ENCODE results near the gene ACSF3. TPM values are rescaled to one million over a fixed set of nuclear protein-coding genes. Genes with fewer than 3 reads are reported as not detected.

ACSF3 gene
- total and polyA plus RNA-seq, 4 donors: 15.3 to 27.3 (median 18.8) TPM

DNA sequence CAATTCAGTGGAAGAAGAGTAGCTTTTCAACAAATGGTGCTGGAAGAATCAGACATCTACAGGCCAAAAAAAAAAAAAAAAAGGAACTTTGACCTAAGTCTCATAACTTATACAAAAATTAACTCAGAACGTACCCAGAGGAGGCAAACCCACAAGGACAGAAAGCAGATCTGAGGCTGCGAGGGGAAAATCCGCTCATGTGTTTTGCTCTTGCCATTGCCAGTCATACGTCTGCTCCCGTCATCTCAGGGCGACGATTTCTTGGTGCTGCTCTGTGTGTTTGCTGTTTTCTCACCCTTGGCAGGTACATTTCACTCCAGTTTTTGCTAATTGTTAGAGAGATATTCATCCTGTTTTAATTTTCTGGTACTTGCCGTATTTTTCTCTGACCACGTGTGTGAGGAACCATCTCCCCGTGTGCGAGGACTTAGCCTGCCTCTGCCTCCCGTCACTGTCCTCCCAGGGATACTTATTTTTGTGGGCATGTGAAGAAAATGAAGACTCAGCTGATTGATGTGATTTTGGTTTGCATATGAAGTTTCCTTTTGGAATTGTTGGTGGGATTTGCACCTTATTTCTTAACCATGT is 33.4 kb upstream of the ACSF3 start (continued):
- TF ChIP-seq RXRA (IDR thresholded peaks at IDR 0.05): no peak
- no peak for TF ChIP-seq FOXA1 (IDR thresholded peaks at IDR 0.05)
- TF ChIP-seq CTCF (IDR thresholded peaks at IDR 0.05; ENCODE audit: low read depth, low read length, missing input control): no peak

DNA sequence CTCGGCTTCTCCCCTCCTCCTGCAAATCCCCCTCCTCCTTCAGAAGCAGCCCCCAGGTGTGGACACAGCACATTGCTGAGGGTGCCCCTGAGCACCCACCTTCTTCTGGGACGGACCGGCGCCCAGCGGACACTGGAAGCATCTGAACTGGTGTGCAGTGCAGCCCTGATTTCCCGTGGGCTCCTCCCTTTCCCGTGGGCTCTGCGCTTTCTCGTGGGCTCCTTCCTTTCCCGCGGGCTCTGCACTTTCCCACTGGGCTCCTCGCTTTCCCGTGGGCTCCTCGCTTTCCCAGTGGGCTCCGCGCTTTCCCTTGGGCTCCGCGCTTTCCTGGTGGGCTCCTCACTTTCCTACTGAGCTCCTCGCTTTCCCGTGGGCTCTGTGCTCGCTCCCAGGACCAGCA is 32.6 kb upstream of the ACSF3 start:
- Histone ChIP-seq H3K9ac (ENCODE audit: low read depth in 1 of 2, low read length in 2 of 2) (no peak overlapping the region), H3K27me3 (ENCODE audit: control insufficient read depth in 4 of 4, insufficient read depth in 4 of 4, low read length in 3 of 4) (no peaks in the 10 kb centered on the region), H3K9me3 (ENCODE audit: control insufficient read depth in 4 of 4, low read length in 3 of 4) (peaks cover 0 to 3% (median 0%) of the 10 kb centered on the region in 4 donors), H3K27ac (ENCODE audit: low read depth in 1 of 2, low read length in 2 of 2) (no peak overlapping the region), H3K4me1 (ENCODE audit: control insufficient read depth in 4 of 4, insufficient read depth in 4 of 4, low read length in 3 of 4) (no peaks in the 10 kb centered on the region), H3K4me3 (ENCODE audit: low read depth in 1 of 3, low read length in 3 of 3) (no peak overlapping the region), H3K36me3 (ENCODE audit: control insufficient read depth in 4 of 4, insufficient read depth in 3 of 4, low read depth in 1 of 4, low read length in 3 of 4) (no peaks in the 10 kb centered on the region)
- 82% methylated on average over 21 of the region's 21 CpGs for WGBS
- TF ChIP-seq, protein P1, sequence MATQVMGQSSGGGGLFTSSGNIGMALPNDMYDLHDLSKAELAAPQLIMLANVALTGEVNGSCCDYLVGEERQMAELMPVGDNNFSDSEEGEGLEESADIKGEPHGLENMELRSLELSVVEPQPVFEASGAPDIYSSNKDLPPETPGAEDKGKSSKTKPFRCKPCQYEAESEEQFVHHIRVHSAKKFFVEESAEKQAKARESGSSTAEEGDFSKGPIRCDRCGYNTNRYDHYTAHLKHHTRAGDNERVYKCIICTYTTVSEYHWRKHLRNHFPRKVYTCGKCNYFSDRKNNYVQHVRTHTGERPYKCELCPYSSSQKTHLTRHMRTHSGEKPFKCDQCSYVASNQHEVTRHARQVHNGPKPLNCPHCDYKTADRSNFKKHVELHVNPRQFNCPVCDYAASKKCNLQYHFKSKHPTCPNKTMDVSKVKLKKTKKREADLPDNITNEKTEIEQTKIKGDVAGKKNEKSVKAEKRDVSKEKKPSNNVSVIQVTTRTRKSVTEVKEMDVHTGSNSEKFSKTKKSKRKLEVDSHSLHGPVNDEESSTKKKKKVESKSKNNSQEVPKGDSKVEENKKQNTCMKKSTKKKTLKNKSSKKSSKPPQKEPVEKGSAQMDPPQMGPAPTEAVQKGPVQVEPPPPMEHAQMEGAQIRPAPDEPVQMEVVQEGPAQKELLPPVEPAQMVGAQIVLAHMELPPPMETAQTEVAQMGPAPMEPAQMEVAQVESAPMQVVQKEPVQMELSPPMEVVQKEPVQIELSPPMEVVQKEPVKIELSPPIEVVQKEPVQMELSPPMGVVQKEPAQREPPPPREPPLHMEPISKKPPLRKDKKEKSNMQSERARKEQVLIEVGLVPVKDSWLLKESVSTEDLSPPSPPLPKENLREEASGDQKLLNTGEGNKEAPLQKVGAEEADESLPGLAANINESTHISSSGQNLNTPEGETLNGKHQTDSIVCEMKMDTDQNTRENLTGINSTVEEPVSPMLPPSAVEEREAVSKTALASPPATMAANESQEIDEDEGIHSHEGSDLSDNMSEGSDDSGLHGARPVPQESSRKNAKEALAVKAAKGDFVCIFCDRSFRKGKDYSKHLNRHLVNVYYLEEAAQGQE (IDR thresholded peaks at IDR 0.05): no peak
- TF ChIP-seq YY1 (IDR thresholded peaks at IDR 0.05): no peak
- TF ChIP-seq FOXA2 (IDR thresholded peaks at IDR 0.05): no peak
- no peak for TF ChIP-seq TAF1 (conservative IDR thresholded peaks at IDR 0.05)
- TF ChIP-seq CTCF (IDR thresholded peaks at IDR 0.05; ENCODE audit: low read depth, low read length, missing input control): no peak
- no peak for TF ChIP-seq RAD21 (IDR thresholded peaks at IDR 0.05)
- DNase-seq (ENCODE audit: low spot score): no peak

- Histone ChIP-seq H3K27ac (ENCODE audit: low read depth in 1 of 2, low read length in 2 of 2) (no peak overlapping the region), H3K36me3 (ENCODE audit: control insufficient read depth in 4 of 4, insufficient read depth in 3 of 4, low read depth in 1 of 4, low read length in 3 of 4) (no peaks in the 10 kb centered on the region), H3K27me3 (ENCODE audit: control insufficient read depth in 4 of 4, insufficient read depth in 4 of 4, low read length in 3 of 4) (peaks cover 0 to 2% (median 0%) of the 10 kb centered on the region in 4 donors), H3K4me1 (ENCODE audit: control insufficient read depth in 4 of 4, insufficient read depth in 4 of 4, low read length in 3 of 4) (no peaks in the 10 kb centered on the region), H3K4me3 (ENCODE audit: low read depth in 1 of 3, low read length in 3 of 3) (no peak overlapping the region), H3K9me3 (ENCODE audit: control insufficient read depth in 4 of 4, low read length in 3 of 4) (peaks cover 0 to 3% (median 0%) of the 10 kb centered on the region in 4 donors), H3K9ac (ENCODE audit: low read depth in 1 of 2, low read length in 2 of 2) (no peak overlapping the region)
- DNase-seq (ENCODE audit: low spot score): no peak
- WGBS: 77% methylated on average over 17 of the region's 17 CpGs
- TF ChIP-seq JUND (IDR thresholded peaks at IDR 0.05) (no peak), RAD21 (IDR thresholded peaks at IDR 0.05) (no peak), FOXA2 (IDR thresholded peaks at IDR 0.05) (no peak), GABPA (IDR thresholded peaks at IDR 0.05 in 1 of 2, conservative IDR thresholded peaks at IDR 0.05 in 1 of 2) (no peak), RXRA (IDR thresholded peaks at IDR 0.05) (no peak)
- TF ChIP-seq, protein P2, sequence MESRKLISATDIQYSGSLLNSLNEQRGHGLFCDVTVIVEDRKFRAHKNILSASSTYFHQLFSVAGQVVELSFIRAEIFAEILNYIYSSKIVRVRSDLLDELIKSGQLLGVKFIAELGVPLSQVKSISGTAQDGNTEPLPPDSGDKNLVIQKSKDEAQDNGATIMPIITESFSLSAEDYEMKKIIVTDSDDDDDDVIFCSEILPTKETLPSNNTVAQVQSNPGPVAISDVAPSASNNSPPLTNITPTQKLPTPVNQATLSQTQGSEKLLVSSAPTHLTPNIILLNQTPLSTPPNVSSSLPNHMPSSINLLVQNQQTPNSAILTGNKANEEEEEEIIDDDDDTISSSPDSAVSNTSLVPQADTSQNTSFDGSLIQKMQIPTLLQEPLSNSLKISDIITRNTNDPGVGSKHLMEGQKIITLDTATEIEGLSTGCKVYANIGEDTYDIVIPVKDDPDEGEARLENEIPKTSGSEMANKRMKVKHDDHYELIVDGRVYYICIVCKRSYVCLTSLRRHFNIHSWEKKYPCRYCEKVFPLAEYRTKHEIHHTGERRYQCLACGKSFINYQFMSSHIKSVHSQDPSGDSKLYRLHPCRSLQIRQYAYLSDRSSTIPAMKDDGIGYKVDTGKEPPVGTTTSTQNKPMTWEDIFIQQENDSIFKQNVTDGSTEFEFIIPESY (IDR thresholded peaks at IDR 0.05): no peak
- TF ChIP-seq, protein P3, sequence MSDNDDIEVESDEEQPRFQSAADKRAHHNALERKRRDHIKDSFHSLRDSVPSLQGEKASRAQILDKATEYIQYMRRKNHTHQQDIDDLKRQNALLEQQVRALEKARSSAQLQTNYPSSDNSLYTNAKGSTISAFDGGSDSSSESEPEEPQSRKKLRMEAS (IDR thresholded peaks at IDR 0.05): no peak
These were observed 31.9 kb upstream of the ACSF3 start for GRCh38 chr16:89061590-89062380.
